NT2/D1 (cell line): ENCODE measurements around the gene ACTL10.

Experiments used
- SUZ12 ChIP-seq: IDR thresholded peaks from 2 replicates; pipeline ENCODE4 v1.6.1; 2011; ENCODE audit not compliant: insufficient read length, insufficient read depth; ENCODE audit errors: extremely low read depth
- ZNF274 ChIP-seq: IDR thresholded peaks from 2 replicates; pipeline ENCODE4 v1.6.1; 2011; ENCODE audit warnings: mild to moderate bottlenecking, low read depth, low read length

DNA sequence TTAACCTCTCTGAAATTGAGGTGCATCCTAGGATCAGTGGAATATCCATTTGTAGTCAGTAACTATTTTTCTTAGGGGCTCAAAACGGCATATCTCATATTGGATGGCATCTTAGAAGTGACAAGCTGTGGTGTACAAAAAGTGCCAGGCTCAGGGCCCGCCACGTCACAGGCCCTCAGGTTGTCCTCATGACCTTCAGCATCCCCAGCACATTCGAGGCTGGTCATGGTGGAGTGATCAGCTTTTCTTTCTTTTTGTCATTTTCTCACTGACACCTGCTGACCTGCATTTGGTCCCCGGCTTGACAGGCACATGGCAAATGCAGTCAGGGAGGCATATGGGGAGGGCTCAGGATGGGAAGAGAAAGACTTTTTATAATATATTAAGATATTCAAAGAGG is 26.5 kb downstream of the ACTL10 start:
- TF ChIP-seq ZNF274 (no peak), SUZ12 (no peak)
